Liver (tissue), 9 donors: Measurements from ENCODE around the gene UBAP2L. TPM values are rescaled to one million over a fixed set of nuclear protein-coding genes. Genes with fewer than 3 reads are reported as not detected.

ENCODE experiments used
- DNase-seq: peaks from one replicate; pipeline ENCODE4 v3.0.0-alpha.2; 2017; ENCODE audit warnings: low spot score
- H3K27ac ChIP-seq, 2 donors: one replicate each; pipeline ENCODE4 v1.7.0; 2013; ENCODE audit warnings: inconsistent platforms in 2 of 2, low read length in 2 of 2, control low read depth in 1 of 2, low read depth in 1 of 2, mild to moderate bottlenecking in 1 of 2
- H3K27me3 ChIP-seq, 4 donors: one replicate each; pipeline versions ENCODE4 v1.6.1 to v1.7.0; 2013; ENCODE audit warnings: low read length in 3 of 4, inconsistent platforms in 1 of 4, mild to moderate bottlenecking in 1 of 4, moderate library complexity in 1 of 4; ENCODE audit not compliant: control insufficient read depth in 4 of 4, insufficient read depth in 4 of 4
- H3K36me3 ChIP-seq, 4 donors: one replicate each; pipeline versions ENCODE4 v1.6.1 to v1.7.0; 2013; ENCODE audit warnings: low read length in 3 of 4, mild to moderate bottlenecking in 3 of 4, low read depth in 1 of 4, moderate library complexity in 1 of 4; ENCODE audit not compliant: control insufficient read depth in 4 of 4, insufficient read depth in 3 of 4
- H3K4me1 ChIP-seq, 4 donors: one replicate each; pipeline versions ENCODE4 v1.6.1 to v1.7.0; 2013; ENCODE audit warnings: low read length in 3 of 4, mild to moderate bottlenecking in 3 of 4, moderate library complexity in 1 of 4; ENCODE audit not compliant: control insufficient read depth in 4 of 4, insufficient read depth in 4 of 4
- H3K4me3 ChIP-seq, 3 donors: one replicate each; pipeline versions ENCODE4 v1.6.1 to v1.7.0; 2013; ENCODE audit warnings: low read length in 3 of 3, control low read depth in 1 of 3, low read depth in 1 of 3, mild to moderate bottlenecking in 1 of 3
- H3K9ac ChIP-seq, 2 donors: one replicate each; pipeline ENCODE4 v1.7.0; 2013; ENCODE audit warnings: low read length in 2 of 2, mild to moderate bottlenecking in 2 of 2, moderate library complexity in 2 of 2, control low read depth in 1 of 2, low read depth in 1 of 2
- H3K9me3 ChIP-seq, 4 donors: one replicate each; pipeline versions ENCODE4 v1.6.1 to v1.7.0; 2013; ENCODE audit warnings: low read length in 3 of 4; ENCODE audit not compliant: control insufficient read depth in 4 of 4
- ATF3 ChIP-seq: IDR thresholded peaks from 2 replicates; pipeline ENCODE4 v1.6.1; 2016; ENCODE audit warnings: antibody characterized with exemption
- EGR1 ChIP-seq, 2 donors: IDR thresholded peaks; 2 replicates each; pipeline ENCODE4 v1.6.1; 2016 to 2018; ENCODE audit warnings: antibody characterized with exemption in 2 of 2, low read depth in 2 of 2
- FOXA1 ChIP-seq: IDR thresholded peaks from 2 replicates; pipeline ENCODE4 v1.6.1; 2016; ENCODE audit warnings: antibody characterized with exemption
- FOXA2 ChIP-seq: IDR thresholded peaks from 2 replicates; pipeline ENCODE4 v1.6.1; 2016; ENCODE audit warnings: antibody characterized with exemption
- HNF4A ChIP-seq, 2 donors: conservative IDR thresholded peaks; 2 replicates each; pipeline ENCODE4 v1.6.1; 2016; ENCODE audit warnings: antibody characterized with exemption in 2 of 2, mild to moderate bottlenecking in 2 of 2
- HNF4G ChIP-seq: IDR thresholded peaks from 2 replicates; pipeline ENCODE4 v1.6.1; 2016; ENCODE audit warnings: antibody characterized with exemption
- JUND ChIP-seq, 2 donors: IDR thresholded peaks; 2 replicates each; pipeline ENCODE4 v1.6.1; 2016; ENCODE audit warnings: antibody characterized with exemption in 2 of 2
- NR2F2 ChIP-seq: IDR thresholded peaks from 2 replicates; pipeline ENCODE4 v1.6.1; 2016; ENCODE audit warnings: antibody characterized with exemption
- RAD21 ChIP-seq, 2 donors: IDR thresholded peaks; 2 replicates each; pipeline ENCODE4 v1.6.1; 2016; ENCODE audit warnings: antibody characterized with exemption in 2 of 2, mild to moderate bottlenecking in 2 of 2
- REST ChIP-seq: IDR thresholded peaks from 2 replicates; pipeline ENCODE4 v1.6.1; 2016; ENCODE audit warnings: antibody characterized with exemption, mild to moderate bottlenecking
- SP1 ChIP-seq: IDR thresholded peaks from 2 replicates; pipeline ENCODE4 v1.6.1; 2018; ENCODE audit warnings: antibody characterized with exemption, mild to moderate bottlenecking
- YY1 ChIP-seq: IDR thresholded peaks from 2 replicates; pipeline ENCODE4 v1.6.1; 2016; ENCODE audit warnings: antibody characterized with exemption, mild to moderate bottlenecking
- ZBTB33 ChIP-seq: IDR thresholded peaks from 2 replicates; pipeline ENCODE4 v1.6.1; 2016; ENCODE audit warnings: antibody characterized with exemption
- WGBS: extraction: QIAGEN DNeasy Blood & Tissue Kit; methylation state at CpG from one replicate; pipeline ENCODE4 v1.1.7; 2013; 5-methylcytosine and 5-hydroxymethylcytosine counted together
- polyA plus RNA-seq, 2 donors: library from polyadenylated mRNA; stranded (reverse) in 1 of 2; unstranded in 1 of 2; fragments of 200-250 nt in 1 of 2; fragments of >200 nt in 1 of 2; fragmentation: Nextera tagmentation in 1 of 2; extraction: Ambion mirVana in 1 of 2; gene quantifications; one replicate each; pipeline versions ENCODE4 v1.2.1 to v1.2.3, GENCODE V29; 2013 to 2015
- total RNA-seq, 2 donors: library from RNA; depleted of rRNA; stranded (reverse); fragments of >200 nt; gene quantifications; one replicate each; pipeline ENCODE4 v1.2.3, GENCODE V29; 2014
- donor health status: healthy.
- donor health status: healthy.
- donor health status: healthy.
- donor health status: healthy.
- donor health status: healthy.

UBAP2L gene
- total and polyA plus RNA-seq, 4 donors = 24.3 to 51.0 (median 34.1) TPM

- no peaks in the 10 kb centered on the region for H3K9me3 ChIP-seq
- no peak overlapping the region for H3K9ac ChIP-seq
- H3K4me1 ChIP-seq = peaks cover 11 to 32% (median 23%) of the 10 kb centered on the region in 4 donors
- no peak for TF ChIP-seq FOXA2
- H3K36me3 ChIP-seq = peaks cover 27 to 66% (median 54%) of the 10 kb centered on the region in 4 donors
- WGBS = 96% methylated on average over 3 of the region's 3 CpGs
- DNase-seq = no peak
- no peak overlapping the region for H3K4me3 ChIP-seq
- H3K27ac ChIP-seq = no peak overlapping the region
- H3K27me3 ChIP-seq = no peaks in the 10 kb centered on the region
These were observed 18.7 kb downstream of the UBAP2L start for GRCh38 chr1:154239491-154239890.

GRCh38 chr1:154240294-154240833, 19.6 kb downstream of the UBAP2L start:
- Histone ChIP-seq H3K36me3 (peaks cover 27 to 66% (median 55%) of the 10 kb centered on the region in 4 donors), H3K27me3 (no peaks in the 10 kb centered on the region), H3K4me1 (peaks cover 11 to 32% (median 23%) of the 10 kb centered on the region in 4 donors), H3K4me3 (no peak overlapping the region), H3K9me3 (no peaks in the 10 kb centered on the region), H3K27ac (no peak overlapping the region), H3K9ac (no peak overlapping the region)
- no peak for DNase-seq
- 95% methylated on average over 3 of the region's 3 CpGs for WGBS
- no peak for TF ChIP-seq ZBTB33
- TF ChIP-seq FOXA2 = no peak
- TF ChIP-seq HNF4G = no peak
- no peak for TF ChIP-seq REST
- TF ChIP-seq HNF4A (conservative IDR thresholded peaks at IDR 0.05) = no peak
- no peak for TF ChIP-seq NR2F2
- TF ChIP-seq SP1 = no peak
- TF ChIP-seq FOXA1 = no peak
- TF ChIP-seq ATF3 = no peak
- TF ChIP-seq YY1 = no peak
- TF ChIP-seq EGR1 (IDR thresholded peaks at IDR 0.05; ENCODE audit: low read depth in 2 of 2) = no peak
- TF ChIP-seq JUND (IDR thresholded peaks at IDR 0.05) = no peak
- no peak for TF ChIP-seq RAD21 (IDR thresholded peaks at IDR 0.05)
